Body of pancreas (tissue), 4 donors: ENCODE results near the gene MYRFL.

Experiments
- CTCF ChIP-seq, 7 experiments: fragments of 450-650 bp in 4 of 7; fragments of 200-600 bp in 3 of 7; sonication (generic) in 3 of 7; IDR thresholded peaks; one replicate each; pipeline ENCODE4 v1.5.1; 2016 to 2019; ENCODE audit warnings: antibody characterized with exemption in 7 of 7
- POLR2A ChIP-seq, 3 donors: fragments of 450-650 bp; IDR thresholded peaks; one replicate each; pipeline ENCODE4 v1.6.1; 2016; ENCODE audit warnings: antibody characterized with exemption in 3 of 3, mild to moderate bottlenecking in 2 of 3

- TF ChIP-seq POLR2A (IDR thresholded peaks at IDR 0.05): no peak
- no peak for TF ChIP-seq CTCF (IDR thresholded peaks at IDR 0.05)
These were observed 102.1 kb downstream of the MYRFL start for GRCh38 chr12:69927164-69927563.
